NB4 (cell line): ENCODE results near the gene BECN2.
A peak's percentile ranks its signal among the peaks of the same experiment; 100 is the strongest.

Experiments used
- DNase-seq: peaks from one replicate; pipeline ENCODE4 v3.0.0; 2010; ENCODE audit warnings: low read depth
- H3K4me3 ChIP-seq: one replicate; pipeline ENCODE4 v1.5.1; 2011; ENCODE audit warnings: mild to moderate bottlenecking, low read depth, low read length, moderate library complexity
- MYC ChIP-seq: IDR thresholded peaks from 2 replicates; pipeline ENCODE4 v1.6.1; 2011; ENCODE audit warnings: low read depth, low read length
- POLR2A ChIP-seq: IDR thresholded peaks from 2 replicates; pipeline ENCODE4 v1.6.1; 2011; ENCODE audit warnings: mild to moderate bottlenecking; ENCODE audit not compliant: insufficient read length; ENCODE audit errors: extremely low read depth
- TF ChIP-seq, protein P1 (sequence below): IDR thresholded peaks from one replicate; pipeline ENCODE4 v1.5.1; 2012; ENCODE audit warnings: low read depth, low read length
- TF ChIP-seq, protein P2 (sequence below): IDR thresholded peaks from 2 replicates; pipeline ENCODE4 v1.6.1; 2011; ENCODE audit warnings: low read depth, low read length

The BECN2 gene

DNA sequence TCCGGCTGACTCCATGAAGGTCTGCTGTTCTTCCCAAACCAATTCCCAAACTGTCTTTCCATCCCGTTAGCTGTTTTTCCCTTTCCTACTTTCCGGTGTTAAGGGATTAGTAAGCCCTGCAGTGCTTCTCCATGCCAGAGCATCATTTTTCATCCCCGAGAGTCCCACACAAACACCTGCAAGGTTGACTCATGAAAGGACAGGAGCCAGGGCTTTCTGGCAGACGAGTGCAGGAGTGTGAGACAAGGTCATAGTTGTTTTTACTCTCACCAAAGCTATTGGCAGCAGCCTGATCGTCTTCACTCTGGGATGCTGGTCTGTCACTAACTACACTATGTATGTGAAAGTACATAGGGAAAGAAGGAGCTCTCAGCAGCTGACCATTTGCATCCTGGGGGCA lies 10.2 kb upstream of the BECN2 start:
- no peak for TF ChIP-seq MYC
- no peak for TF ChIP-seq POLR2A
- TF ChIP-seq, protein P1, sequence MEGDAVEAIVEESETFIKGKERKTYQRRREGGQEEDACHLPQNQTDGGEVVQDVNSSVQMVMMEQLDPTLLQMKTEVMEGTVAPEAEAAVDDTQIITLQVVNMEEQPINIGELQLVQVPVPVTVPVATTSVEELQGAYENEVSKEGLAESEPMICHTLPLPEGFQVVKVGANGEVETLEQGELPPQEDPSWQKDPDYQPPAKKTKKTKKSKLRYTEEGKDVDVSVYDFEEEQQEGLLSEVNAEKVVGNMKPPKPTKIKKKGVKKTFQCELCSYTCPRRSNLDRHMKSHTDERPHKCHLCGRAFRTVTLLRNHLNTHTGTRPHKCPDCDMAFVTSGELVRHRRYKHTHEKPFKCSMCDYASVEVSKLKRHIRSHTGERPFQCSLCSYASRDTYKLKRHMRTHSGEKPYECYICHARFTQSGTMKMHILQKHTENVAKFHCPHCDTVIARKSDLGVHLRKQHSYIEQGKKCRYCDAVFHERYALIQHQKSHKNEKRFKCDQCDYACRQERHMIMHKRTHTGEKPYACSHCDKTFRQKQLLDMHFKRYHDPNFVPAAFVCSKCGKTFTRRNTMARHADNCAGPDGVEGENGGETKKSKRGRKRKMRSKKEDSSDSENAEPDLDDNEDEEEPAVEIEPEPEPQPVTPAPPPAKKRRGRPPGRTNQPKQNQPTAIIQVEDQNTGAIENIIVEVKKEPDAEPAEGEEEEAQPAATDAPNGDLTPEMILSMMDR, result no peak
- TF ChIP-seq, protein P2, sequence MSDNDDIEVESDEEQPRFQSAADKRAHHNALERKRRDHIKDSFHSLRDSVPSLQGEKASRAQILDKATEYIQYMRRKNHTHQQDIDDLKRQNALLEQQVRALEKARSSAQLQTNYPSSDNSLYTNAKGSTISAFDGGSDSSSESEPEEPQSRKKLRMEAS, result no peak
- no peak overlapping the region for H3K4me3 ChIP-seq
- no peak for DNase-seq

DNA sequence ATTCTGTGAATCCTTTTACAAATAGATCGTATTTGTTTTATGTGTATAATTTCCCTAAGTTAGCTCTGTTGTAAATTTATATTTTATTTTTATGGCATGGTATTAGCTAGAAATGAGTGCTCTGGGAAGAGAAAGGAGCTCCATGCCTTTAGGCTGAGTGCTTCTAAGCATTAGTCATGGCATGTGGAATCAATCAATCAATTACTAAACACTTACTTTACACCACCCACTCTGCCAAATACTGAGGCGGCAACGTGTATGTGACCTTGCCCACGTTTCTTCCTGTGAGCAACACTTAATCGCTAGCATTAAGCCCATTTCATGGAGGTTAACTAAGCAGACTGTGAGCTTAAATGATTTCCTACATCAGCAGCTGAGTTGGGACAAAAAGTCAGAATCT lies 7.2 kb upstream of the BECN2 start:
- no peak overlapping the region for H3K4me3 ChIP-seq
- TF ChIP-seq, protein P1, result no peak
- TF ChIP-seq POLR2A, result no peak
- TF ChIP-seq, protein P2, result no peak
- TF ChIP-seq MYC, result no peak
- DNase-seq, result no peak

DNA sequence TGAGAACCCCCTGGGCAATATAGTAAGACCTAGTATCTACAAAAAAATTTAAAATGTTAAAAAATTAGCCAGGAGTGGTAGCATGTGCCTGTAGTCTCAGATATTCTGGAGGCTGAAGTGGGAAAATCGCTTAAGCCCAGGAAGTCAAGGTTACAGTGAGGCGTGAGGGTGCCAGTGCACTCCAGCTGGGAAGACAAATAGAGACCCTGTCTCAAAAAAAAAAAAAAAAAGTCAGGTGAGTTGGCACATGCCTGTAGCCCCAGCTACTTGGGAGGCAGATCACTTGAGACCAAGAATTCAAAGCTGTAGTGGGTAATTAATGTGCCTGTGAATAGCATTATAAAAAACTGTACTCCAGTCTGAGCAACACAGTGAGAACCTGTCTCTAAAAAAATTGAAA lies 4.6 kb downstream of the BECN2 start:
- no peak for DNase-seq
- no peak overlapping the region for H3K4me3 ChIP-seq
- TF ChIP-seq POLR2A, result no peak
- TF ChIP-seq, protein P2, result no peak
- TF ChIP-seq MYC, result no peak
- TF ChIP-seq, protein P1, result no peak

DNA sequence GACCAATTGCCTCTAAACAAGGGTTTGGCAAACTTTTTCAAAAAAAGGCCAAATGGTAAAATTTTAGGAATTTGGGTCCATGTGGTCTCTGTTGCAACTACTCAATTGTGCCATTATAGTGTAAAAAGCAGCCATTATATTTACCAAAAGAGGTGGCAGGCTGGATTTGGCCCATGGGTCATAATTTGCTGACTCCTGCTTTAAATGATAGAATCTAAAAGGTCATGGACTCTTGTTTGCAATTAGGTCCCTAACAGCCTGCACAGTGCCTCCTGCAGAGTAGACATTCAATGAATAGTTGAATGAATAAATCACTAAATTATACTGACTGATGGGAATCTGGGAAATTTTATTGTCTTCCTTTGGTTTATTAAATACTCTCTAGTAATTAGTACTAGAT lies 6.2 kb downstream of the BECN2 start:
- no peak for TF ChIP-seq MYC
- TF ChIP-seq POLR2A, result no peak
- H3K4me3 ChIP-seq, result no peak overlapping the region

DNA sequence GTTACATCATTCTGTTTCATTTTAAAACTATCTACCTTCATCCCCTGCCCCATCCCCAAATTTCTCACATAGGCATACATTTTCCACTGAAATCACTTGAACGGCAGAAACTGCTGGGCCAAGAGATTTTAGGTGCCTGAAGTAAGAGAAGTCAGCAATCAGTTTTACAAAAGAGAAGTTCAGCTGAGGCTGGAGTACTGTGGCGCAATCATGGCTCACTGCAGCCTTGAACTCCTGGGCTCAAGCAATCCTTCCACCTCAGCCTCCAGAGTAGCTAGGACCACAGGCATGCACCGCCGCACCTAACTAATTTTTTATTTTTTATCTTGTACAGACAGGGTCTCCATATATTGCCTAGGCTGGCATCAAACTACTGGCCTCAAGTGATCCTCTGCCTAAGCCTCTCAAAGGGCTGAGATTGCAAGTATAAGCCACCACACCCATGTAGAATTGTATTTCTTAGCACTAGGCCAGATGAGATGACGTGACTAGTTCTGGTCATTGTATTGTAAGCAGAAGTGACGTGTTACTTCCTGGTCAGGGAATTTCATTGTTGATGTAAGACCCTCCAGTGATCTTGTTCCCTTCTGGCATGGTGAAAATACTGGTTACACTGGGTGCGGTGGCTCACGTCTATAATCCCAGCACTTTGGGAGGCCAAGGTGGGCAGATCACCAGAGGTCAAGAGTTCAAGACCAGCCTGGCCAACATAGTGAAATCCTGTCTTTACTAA lies 7.1 kb downstream of the BECN2 start:
- TF ChIP-seq, protein P1, result no peak
- TF ChIP-seq, protein P2, result no peak
- TF ChIP-seq MYC (no peak), POLR2A (no peak)
- DNase-seq, result peak; percentile 52
- no peak overlapping the region for H3K4me3 ChIP-seq

More for the DNA sequence above, 6.2 kb downstream of the BECN2 start:
- no peak for DNase-seq

DNA sequence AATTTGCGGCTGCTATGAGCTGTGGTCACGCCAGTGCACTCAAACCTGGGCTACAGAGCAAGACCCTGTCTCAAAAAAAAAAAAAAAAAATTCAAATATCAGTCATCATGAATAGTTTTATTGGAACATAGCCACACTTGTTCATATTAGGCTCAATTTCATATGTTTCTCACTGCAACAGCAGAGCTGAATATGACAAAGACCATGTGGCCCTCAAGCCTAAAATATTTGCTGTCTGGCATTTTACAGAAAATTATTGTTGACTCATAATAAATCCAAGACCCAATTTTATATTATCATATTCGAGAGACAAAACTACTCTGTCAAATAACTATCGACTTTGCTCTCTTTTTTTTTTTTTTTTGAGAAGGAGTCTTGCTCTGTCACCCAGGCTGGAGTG lies 11.0 kb downstream of the BECN2 start:
- no peak overlapping the region for H3K4me3 ChIP-seq
- no peak for DNase-seq
- TF ChIP-seq POLR2A (no peak), MYC (no peak)
- TF ChIP-seq, protein P2, result no peak
- TF ChIP-seq, protein P1, result no peak
